ENCODE data around the gene ZNF518A.

Gene ZNF518A

DNA sequence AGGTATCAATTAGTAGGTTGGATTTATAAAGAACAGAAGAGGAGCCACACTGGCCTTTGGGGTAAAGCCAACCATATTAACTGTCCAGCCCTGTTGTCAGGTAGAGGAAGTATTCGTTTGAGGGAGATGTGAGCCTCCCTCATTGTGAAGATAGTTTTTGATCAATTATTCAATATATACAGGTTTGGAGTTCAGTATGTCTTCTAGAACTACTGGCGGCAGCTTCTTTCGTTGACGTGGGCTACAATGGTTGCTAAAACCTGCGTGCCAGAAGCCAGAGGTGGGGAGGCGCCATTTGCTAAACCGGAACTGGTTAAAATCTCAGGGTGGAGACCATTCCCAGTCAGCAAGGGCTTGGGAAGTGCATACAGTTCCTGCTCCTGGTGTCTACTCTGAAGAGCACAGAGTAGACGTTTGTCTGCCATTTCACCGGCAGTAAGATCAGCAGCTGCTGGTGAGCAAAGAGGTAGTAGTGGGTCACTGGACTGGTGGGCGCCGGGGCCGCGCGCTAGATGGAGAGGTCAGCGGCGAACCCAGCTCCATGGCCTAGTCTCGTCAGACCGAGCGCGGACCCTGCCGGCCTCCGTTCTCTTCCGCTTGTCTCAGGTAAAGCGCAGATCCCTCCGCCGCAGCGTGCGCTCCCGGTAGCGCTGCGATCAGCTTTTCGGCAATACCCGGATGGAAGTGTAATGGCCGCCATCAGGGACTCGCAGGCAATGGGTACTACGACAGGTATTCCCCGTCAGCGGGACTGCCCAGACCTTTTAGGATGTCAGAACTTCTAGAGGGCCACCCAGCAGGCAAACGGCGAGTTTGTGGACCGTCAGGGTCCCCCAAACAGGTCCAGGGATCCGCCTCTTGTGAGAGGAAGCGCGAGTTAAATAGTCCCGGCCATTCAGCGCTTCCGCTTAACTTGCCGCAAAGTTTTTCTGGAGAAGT is at the start of gene ZNF518A:
ZNF518A (plus strand) TSS at position 911 of the 939 bp plus-strand sequence. CDS start 26,026 bp downstream, outside the sequence.
- peak; percentile 81 for DNase-seq

- no peak for DNase-seq
Measured at GRCh38 chr10:96082153-96082552, 47.9 kb upstream of the ZNF518A start.

DNA sequence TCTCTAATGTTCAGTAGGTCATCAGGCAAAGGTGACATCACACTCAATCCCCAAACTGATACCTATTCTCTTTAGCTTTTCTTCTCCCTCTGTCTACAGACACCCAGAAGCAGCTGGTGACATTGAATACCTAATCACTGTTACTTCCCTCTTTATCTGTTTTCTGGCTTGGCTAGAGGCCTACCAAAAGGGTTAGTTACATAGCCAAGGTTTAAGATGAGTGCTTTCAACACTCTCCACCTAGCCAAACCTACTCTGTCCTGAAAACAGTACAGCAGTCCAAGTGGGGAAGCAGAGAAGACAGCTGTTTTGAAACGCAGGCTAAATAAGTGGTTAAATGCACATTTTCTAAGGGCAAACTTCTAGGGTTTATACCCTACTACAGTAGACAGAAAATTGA is 47.3 kb upstream of the ZNF518A start:
- DNase-seq = no peak

GRCh38 chr10:96089116-96089515 is 41.0 kb upstream of the ZNF518A start:
- no peak for DNase-seq

DNA sequence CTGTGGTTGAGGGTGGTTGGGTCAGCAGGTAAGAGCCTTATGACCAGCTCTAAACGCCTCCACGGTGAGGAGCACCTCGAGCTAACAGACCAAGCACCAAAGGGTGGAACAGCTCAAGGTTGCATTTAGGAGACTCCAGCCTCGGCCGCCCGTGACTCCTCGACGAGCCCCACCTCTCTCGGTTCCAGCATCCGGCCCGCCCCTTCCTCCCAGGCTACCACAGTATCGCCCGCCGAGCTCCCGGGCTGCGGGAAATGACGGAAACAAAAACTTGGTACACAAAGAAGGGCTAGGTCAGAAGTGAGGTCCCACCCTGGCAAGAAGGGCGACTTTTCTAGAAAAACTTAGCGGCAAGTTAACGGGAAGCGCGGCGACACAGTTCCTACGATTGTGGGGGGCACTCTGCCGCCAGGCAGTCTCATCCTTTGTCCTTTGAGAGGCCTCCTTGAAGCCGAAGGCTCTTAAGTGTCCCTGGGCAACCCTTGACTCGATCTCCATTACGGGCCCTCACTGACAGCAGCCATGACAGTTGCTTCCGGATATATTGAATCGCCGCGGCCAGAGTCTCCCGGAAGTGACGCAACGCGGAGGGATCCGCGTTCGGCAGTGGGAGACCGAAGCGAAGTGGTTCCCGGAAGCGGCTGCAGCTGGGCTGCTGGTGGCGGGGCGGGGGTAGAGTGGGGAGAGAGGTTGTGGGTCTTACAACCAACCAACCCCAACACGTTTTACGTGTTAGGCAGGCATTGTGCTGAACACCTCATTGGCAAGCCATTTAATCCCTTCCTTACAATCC is 40.2 kb upstream of the ZNF518A start:
- peak; percentile 91 for DNase-seq

DNA sequence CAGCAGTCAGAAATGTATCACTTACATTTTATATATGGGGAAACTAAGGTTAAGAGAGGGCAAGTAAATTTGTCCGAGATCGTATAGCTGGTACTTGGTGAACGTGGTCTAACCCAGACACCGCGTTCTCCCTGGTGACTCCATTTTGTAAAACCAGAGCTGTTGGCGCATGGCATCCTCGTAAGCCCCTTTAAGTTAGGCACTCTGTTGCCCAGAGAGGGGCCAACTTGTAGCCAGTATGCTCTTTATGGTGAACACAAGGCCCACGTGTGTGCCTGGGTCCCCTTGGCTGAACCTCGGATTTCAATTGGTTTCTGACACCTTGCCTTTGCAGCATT is 39.7 kb upstream of the ZNF518A start:
- DNase-seq = no peak

- no peak for DNase-seq
Measured at GRCh38 chr10:96092999-96093767, 36.9 kb upstream of the ZNF518A start.

DNA sequence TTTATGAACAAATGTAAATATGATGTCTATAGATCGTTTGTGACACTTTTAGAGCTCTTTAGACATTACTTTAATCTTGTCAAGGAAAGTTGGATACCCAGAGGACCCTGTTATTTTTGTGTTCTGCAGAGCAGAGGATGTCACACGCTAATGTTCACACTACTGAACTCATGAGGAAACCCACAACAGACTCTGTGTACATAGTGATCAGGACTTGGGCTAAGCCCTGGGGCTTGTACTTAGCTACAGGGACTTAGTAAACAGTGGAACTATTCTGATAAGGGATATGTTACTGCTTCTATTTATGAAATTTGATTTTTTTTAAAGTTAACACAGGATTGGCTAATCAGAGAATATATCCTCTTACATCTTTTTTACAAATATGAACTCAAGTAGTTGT is 36.1 kb upstream of the ZNF518A start:
- no peak for DNase-seq

DNA sequence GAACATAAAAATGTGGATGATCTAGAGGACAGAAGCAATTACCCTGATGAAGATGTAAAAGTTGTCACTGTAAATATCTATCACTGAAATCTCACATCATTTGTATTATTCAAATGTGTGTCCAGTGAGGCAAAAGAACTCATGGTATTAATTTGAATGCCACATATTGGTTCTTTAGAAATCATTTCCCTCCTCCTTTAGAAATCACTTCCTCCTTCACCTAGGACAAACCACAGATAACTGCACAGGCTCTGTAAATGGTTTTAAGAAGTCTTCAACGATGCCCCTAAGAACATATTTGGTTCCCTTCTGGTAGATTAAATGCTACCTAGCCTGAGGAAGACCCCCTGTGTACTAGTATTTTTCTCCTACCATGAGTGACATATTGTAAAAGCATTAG is 33.1 kb upstream of the ZNF518A start:
- DNase-seq = no peak

- no peak for DNase-seq
Measured at GRCh38 chr10:96097865-96098264, 32.2 kb upstream of the ZNF518A start.

DNA sequence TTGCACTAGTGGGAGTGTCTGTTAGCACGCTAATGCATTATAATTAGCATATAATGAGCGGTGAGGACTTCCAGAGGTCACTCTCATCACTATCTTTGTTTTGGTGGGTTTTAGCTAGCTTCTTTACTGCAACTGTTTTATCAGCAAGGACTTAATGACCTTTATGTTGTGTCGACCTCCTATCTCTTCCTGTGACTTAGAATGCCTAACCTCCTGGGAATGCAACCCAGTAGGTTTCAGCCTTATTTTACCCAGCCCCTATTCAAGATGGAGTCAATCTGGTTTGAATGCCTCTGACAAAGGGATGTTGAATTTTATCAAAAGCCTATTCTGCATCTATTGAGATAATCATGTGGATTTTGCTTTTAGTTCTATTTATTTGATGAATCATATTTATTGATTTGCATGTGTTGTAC is 22.5 kb upstream of the ZNF518A start:
- no peak for DNase-seq

GRCh38 chr10:96112531-96112930 is 17.6 kb upstream of the ZNF518A start:
- DNase-seq = no peak

- DNase-seq = no peak
Measured at GRCh38 chr10:96118604-96119450, 11.3 kb upstream of the ZNF518A start.

- no peak for DNase-seq
Measured at GRCh38 chr10:96122824-96123223, 7.3 kb upstream of the ZNF518A start.

DNA sequence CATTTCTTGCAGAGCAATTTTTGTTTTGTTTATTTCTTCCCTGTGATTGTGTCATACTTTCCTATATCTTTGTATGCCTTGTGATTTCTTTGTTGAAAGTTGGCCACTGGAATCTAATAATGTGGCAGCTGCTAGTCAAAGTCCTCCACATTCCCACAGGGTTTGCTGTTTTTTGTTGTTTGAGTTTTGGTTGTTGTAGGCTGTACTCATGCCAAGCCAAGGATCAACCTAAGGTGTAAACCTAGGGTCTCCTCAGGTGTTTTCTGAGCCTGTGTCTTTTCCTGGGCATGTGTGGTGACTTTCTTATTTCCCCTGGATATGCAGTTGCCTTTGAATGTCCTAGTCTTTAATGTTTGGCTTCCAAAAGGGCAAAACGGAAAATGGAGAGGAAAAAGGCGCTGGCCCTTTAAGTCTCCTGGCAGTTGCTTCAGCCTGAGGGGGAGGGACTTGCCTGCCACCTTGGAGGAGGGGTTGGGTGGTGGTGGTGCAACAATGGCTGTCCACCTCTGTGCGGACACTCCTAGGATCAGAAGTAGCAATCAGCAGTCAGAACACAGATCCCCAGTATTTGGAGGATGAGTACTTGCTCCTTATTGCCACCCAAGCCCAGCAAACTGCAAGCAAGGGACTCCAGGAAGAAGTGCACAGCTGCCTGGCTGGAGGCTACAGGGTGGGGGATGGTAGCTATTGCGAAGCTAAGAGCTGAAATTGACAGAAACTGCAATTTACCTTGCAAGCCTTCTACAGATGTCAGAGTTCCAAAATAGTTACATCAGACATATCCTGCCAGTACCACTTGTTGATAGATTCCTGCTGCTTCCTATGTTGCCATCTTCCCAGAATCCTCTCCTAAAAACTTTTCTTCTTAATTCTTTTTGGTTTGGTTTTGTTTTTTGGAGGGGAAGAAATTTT is 5.6 kb upstream of the ZNF518A start:
- DNase-seq = no peak

DNA sequence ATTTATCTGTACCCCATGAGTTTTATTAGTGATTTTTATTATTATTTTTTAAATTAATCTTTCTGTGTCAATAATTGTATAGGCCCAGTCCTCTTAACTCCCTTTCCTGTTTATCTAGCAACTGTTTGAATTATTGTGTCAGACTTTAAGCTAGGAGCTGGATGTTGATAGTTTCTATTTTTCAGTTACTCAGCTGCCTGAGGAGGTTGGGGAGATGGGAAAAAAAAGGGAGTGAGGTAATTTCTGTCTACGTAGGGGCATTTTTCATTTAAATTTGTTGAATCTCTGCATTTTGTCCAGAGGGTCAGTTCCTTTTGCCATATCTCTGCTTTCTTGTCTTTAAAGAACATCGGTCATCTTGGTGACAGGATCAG is 5.0 kb upstream of the ZNF518A start:
- DNase-seq = no peak

DNA sequence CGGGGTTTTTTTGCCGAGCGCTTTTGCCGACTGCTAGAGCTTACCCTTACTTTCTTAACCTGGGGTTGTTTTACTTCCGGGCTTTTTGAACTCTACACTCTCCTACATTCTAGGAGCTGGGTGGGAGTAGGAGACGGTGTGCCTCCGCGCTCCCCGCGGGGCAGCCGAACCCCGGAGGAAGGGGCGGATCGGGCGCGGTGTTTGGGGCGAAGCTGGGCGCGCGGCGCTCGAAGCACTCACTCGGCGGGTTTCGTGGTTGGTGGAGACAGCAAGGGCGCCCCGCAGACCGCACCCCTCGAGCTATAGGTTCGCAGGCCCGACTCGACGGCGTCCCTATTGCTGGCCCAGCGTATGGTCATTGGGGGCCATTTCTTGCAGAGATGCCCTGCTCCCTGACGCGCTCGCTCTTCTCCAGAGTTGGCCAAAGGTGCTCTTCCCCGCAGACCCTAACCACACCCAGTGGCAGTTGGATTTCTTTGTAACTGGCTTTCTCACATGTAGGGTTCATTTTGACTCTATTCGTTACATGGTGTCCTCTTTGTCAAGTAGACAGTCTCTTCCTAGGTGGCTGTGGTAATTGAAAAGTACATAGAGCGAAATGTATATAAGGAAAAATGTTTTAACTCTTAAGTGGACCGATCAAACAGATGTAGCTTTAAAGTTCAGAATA is 364 bp downstream of the ZNF518A start:
- peak; percentile 68 for DNase-seq

- DNase-seq = no peak
Measured at GRCh38 chr10:96131621-96132020, 1.5 kb downstream of the ZNF518A start.

- DNase-seq = no peak
Measured at GRCh38 chr10:96133135-96133534, 3.0 kb downstream of the ZNF518A start.

DNA sequence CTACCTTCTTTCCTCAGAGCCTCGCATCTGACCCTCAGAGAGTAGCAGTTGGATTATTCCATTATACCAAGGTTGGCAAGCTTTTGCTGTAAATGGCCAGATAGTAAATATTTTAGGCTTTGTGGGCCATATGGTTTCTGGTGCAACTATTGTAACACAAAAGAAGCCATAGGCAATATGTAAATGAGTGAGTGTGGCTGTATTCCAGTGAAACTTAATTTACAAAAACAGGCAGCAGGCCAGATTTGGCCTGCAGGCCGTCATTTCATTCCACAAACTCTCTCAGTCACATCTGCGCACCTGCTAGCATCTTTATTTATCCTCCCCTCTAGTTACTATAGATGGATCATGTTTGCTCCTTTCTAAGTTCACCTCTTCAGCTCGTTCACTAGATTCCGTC is 6.7 kb downstream of the ZNF518A start:
- no peak for DNase-seq

DNA sequence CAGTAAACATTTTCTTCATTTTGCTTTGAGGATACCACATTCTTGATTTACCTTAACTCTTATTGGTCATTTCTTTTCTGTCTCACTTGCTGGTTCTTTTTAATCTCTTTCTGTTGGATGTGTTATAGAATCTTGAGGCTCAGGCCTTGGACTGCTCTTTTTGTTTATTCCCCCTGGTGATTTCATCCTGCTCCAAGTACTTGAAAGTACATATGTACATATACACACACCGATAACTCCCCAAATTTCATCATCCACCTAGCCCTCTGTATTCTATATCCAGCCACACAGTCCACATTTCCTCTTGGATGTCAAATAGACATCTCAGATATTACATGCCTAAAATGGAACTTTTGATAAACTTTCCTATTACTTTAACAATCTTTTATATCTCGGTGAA is 7.5 kb downstream of the ZNF518A start:
- DNase-seq = no peak

Data from stimulated activated CD4-positive, alpha-beta T cell treated with anti-CD3 and anti-CD28 coated beads, Interleukin-12 subunit alpha, Interleukin-12 subunit beta, amount 100 ng/mL, for 4 hours (primary cell).